ENCODE measurements around the gene PACSIN2.

- TF ChIP-seq POLR2AphosphoS5 (IDR thresholded peaks at IDR 0.05) = no peak
- no peak for TF ChIP-seq CTCF (IDR thresholded peaks at IDR 0.05)
- no peak for TF ChIP-seq POLR2A (IDR thresholded peaks at IDR 0.05)
- no peak for TF ChIP-seq EP300 (IDR thresholded peaks at IDR 0.05)
These were observed 102.9 kb downstream of the PACSIN2 start for GRCh38 chr22:42912059-42912458.
